ENCODE measurements around the gene GPR25.

GPR25 gene

DNA sequence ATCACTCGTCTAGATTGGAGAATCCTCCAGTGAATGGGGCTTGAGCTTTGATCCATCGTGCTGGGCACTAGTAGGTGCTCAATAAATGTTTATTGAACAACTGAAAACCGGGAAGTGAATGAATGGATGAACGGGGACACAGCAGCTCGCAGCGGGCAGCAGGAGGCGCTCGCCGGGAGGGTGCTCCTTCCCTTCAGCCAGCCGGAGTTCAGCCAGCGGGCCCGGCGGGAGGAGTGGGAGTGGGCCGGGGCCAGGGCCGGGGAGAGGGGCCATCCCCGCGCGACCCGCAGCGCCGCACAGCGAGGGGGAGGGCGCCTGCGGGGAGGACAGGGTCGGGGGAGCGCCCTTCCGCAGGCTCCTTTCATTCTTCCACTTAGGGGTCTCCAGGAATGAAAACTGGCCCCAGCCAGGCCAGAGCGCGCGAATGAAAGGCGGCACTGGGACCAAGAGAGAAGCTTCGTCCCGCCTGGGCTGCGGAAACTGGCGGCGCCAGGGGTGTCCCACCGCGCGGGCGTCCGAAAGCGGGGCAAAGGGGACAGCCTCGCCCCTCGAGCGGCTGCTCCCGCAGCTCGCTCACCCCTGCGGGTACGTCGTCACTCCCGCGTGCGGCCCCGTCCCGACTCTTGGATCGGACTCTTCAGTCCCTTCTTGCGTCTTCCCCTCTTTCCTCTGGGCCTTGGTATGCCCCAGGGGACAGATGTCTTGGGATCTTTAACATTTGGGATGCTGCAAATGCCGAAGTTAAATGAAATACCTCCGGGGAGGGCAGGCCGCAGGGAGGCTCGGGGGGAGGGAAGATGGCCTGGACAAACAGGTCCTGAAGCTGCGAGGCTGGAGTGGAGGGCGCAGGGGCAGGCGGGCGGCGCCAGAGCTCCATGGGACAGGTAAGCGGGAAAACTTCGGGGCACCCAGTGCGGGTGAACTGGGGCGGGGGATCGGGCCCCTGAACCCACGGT is 18.3 kb downstream of the GPR25 start:
- H3K4me3 ChIP-seq (ENCODE audit: low read length) = no peak overlapping the region
- DNase-seq (ENCODE audit: low read depth, low spot score) = no peak

DNA sequence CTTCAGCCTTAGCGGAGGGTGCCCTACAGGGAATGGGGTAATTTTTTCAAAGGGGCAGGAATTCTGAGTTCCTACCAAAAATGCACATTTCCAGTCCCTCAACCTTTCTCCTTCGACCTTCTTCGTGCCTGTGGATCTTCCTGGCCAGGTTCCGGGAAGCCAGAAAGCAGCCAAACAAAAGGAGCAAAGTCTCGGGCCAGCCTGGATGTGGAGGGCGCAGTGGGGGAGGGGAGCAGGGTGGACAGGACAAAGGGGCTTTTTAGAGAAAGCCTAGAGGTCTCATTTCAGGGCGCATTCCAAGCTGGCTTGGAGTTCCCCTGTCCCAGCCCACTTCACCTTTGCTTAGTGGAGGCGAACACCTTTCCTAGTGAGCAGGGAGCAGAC is 19.0 kb downstream of the GPR25 start:
- DNase-seq (ENCODE audit: low read depth, low spot score) = no peak
- H3K4me3 ChIP-seq (ENCODE audit: low read length) = no peak overlapping the region

DNA sequence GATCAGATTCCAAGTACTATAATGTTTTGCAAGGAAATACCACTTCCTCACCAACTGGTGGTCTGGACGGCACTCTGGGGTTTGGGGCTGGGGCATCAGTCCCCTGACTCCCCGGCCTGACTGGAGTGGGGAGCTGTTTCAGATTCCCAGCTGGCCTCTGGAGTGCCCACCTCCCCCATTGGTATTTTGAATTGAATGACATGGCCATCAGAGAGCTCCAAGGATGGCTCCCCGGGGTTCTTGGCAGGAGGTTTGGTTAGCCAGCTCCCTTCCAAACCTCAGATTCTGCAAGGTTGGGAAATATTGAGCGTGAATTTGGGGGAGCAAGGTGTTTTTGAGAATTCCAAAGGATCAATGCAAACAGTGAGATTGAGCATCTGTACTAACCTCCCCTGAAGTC is 19.8 kb downstream of the GPR25 start:
- DNase-seq (ENCODE audit: low read depth, low spot score) = no peak
- H3K4me3 ChIP-seq (ENCODE audit: low read length) = no peak overlapping the region

DNA sequence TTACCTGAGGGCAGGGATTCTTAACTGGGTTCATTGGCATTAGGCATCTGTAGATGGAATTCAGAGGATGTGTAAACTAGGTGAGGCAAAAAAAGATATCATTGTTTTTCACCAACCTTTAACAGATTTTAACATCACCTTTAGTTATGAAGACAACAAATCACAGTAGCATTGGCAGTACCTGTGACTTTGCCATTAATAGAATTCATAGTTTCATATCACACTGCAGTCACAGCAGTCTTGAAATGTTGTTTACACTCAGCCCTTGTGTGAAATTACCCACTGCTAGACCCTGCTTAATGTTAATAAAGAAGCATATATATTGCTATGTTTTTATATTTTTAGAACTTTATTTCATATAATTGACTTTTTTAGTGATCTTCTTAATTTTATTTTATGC is 20.2 kb downstream of the GPR25 start:
- DNase-seq (ENCODE audit: low read depth, low spot score) = no peak
- no peak overlapping the region for H3K4me3 ChIP-seq (ENCODE audit: low read length)

DNA sequence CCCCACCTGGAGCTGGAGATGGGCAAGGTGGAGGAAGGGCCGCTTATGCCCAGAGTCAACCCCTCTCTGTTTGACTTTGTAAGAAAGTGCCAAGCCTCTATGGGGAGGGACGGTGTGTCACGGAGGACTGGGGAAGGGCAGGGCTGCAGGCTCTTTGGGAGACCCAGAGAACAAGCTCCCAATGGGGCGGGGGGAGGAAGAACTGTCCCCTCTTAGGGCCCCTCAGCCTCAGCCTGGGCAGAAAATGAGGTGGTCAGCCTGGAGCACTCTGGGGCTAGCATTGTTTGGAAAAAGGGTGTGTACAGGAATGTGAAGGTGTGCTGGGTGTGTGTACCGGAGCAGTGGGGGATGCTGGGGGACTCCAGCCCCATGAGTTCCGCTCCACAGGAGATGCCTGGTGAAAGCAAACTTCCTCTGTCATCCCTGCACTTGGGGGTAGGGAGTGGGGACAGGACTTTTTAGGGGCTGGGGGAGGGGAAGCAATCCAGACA is 20.7 kb downstream of the GPR25 start:
- no peak for DNase-seq (ENCODE audit: low read depth, low spot score)

DNA sequence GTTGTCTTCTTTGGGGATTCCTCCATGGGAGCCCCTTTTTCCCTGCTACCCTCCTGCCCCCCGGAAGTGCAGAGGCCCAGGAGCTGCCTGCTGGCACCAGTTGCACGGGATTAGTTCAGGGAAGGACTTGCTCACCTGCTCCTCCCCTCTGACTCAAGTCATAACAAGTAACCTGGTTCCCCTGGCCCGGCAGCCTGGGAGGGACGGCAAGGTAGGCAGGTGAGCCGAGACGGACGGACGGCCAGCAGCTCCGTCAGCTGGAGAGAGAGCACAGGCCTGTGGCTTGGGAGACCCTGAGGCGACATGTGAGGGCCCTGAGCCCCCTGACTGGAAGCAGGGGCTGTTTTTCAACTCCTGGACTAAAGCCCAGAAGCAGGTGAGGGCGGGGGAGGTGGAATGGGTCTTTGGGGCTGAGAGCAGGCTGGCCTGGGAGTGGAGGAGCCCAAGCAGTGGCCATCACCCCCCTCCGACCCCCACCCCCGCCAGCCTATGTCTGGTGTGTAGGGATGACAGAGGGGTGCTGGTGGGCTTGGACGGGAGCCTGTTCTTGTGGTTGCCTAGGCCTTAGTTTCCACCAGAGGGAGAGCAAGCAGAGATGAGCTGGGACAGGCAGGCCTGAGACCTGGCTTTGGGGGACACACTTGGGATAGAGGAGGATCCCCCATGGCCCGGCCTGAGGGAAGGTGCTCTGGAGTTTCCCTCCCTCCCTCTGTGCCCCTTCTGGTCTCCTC is 22.1 kb downstream of the GPR25 start, which contains the start of gene INAVA:
TSS of gene INAVA (plus strand) at position 189 of the 731 bp plus-strand sequence. CDS start 3,501 bp downstream, outside the sequence.
- no peak for DNase-seq (ENCODE audit: low read depth, low spot score)
- H3K4me3 ChIP-seq (ENCODE audit: low read length) = no peak within 1 kb of the TSS

More for the DNA sequence above, 20.7 kb downstream of the GPR25 start:
- H3K4me3 ChIP-seq (ENCODE audit: low read length) = no peak overlapping the region

DNA sequence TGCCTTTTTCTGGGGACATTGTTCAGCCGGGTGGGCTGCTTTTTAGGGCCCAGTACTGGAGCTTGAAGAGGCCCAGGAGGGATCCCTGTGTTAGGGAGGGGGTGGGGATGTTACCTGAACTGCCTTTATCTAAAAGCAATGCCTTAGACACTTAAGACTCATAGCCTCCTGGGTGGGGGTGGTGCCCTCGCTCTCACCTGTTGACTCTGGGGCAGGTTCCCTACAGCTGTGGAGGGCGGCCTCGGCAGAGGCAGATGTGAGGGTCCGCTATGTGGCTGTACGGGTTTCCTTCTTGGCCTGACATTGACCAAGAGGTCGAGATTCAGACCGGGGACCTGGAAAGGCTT is 22.6 kb downstream of the GPR25 start:
- no peak overlapping the region for H3K4me3 ChIP-seq (ENCODE audit: low read length)
- no peak for DNase-seq (ENCODE audit: low read depth, low spot score)

DNA sequence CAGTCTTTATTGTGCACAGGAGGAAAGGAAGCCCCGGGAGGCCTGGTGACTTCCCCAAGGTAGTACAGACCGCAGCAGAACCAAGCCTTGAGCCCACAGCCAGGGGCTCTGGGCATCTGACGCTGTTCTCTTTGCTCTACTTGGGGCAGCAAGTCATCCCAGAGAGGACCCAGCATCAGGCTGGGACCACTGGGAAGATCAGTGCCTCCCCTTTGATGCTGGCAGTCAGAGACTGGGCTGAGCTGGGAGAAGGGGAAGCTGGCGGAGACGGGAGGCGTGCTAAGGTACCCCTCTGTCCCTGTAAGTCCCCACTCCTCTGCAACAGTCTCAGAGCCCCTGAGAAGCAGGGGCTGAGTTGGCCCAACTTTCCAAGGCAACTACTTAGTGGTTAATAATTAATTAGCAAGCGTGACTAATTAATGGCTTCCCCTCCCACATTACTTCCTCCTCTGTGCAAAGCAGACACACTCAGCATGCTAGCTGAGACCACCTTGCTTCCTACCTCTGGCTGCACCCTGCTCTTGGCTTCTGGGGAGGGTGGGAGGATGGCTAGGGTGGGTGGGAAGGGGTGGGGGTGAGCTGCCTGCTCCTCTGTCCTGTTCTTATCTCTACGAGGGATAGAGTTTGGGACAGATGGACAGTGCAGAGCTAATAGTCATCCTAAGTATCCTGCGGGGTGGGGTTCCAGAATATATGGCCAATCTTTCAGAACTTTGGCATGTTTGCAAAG is 23.2 kb downstream of the GPR25 start:
- no peak overlapping the region for H3K4me3 ChIP-seq (ENCODE audit: low read length)
- DNase-seq (ENCODE audit: low read depth, low spot score) = no peak

DNA sequence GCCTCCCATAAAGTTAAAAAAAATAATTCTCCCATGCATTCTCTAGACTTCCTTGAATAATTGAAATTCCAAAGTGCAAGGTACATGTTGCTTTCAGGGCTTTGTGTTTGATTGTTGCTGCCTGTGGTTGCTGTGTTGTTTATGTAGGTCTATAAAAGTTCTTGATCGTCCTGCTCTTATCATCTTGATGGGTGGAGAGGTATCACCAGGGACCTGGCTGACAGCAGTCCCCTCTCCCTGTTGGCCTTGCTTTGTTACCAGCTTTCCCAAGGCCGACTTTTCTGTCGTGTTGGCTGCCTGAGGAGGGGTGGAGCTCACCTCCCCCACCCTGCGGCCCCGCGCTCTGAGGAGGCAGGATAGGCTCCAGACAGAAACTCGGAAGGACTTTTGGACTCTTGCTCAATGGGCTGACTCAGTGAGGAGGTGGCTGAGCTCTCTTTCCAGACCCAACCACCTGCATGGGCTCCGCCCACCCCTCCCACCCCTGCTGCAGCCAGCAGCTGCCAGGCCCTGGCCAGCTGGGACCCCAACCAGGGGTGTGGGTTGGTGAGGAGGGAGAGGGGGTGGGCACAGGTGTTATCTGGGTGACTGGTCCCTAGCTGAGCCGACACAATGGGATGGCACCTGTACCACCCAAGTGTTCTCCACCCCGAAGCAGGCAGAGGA is 23.9 kb downstream of the GPR25 start:
- DNase-seq (ENCODE audit: low read depth, low spot score) = no peak
- no peak overlapping the region for H3K4me3 ChIP-seq (ENCODE audit: low read length)

DNA sequence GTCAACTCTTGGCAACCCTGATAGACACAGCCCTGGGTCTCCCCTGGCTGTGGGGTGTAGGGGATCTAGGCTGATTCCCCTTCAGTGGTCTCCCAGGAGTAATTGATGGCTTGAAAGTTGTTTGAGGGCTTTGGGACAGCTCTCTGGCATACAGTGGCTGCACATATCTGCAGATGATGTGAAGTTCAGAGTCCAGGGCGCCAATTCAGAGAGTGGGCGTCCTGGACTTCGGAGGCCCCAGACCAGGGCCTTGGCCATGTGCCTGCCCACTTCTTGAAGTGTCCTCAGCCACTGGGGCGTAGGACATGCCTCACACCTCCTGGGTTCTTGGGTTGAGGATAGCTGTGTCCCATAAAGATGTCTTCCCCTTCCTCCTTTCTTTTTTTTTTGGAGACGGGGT is 24.5 kb downstream of the GPR25 start:
- H3K4me3 ChIP-seq (ENCODE audit: low read length) = no peak overlapping the region
- no peak for DNase-seq (ENCODE audit: low read depth, low spot score)

DNA sequence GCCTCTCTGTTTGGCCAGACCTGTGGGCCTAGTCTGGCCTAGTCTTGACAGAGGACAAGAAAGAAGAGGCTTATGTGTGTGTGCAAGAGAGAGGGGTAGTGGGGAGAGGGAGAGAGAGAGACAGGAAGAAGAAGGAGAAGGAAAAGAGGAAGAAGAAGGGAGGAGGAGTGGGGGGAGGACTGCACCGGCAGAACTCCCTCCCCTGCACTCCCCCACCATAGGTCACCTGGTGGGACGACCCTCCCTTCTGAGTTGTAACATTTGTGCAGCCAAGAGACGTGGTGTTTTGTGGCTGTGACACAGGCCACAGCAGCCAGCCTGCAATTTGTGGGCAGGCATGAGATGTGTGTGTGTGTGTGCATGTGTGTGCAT is 26.2 kb downstream of the GPR25 start:
- no peak for DNase-seq (ENCODE audit: low read depth, low spot score)
- H3K4me3 ChIP-seq (ENCODE audit: low read length) = no peak overlapping the region

DNA sequence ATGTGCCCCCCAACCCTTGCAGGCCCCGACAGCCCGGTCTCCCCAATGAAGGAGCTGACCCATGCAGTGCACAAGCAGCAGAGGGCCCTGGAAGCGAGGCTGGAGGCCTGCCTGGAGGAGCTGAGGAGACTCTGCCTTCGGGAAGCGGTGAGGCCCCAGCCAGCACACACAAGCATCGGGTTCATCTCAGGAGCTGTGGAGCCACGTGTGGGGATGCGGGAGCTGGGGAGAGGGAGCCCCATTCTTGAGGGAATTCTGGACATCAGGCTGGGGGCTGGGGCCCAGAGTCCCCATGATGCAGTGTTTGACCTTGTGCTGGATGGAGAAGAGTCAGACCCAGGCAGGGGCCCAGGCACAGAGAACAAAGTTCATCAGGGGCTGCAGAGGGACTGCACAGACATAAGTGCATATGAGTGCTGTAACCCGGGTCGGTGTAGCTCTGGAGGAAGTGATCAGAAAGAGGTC is 26.7 kb downstream of the GPR25 start:
- DNase-seq (ENCODE audit: low read depth, low spot score) = no peak
- H3K4me3 ChIP-seq (ENCODE audit: low read length) = no peak overlapping the region

DNA sequence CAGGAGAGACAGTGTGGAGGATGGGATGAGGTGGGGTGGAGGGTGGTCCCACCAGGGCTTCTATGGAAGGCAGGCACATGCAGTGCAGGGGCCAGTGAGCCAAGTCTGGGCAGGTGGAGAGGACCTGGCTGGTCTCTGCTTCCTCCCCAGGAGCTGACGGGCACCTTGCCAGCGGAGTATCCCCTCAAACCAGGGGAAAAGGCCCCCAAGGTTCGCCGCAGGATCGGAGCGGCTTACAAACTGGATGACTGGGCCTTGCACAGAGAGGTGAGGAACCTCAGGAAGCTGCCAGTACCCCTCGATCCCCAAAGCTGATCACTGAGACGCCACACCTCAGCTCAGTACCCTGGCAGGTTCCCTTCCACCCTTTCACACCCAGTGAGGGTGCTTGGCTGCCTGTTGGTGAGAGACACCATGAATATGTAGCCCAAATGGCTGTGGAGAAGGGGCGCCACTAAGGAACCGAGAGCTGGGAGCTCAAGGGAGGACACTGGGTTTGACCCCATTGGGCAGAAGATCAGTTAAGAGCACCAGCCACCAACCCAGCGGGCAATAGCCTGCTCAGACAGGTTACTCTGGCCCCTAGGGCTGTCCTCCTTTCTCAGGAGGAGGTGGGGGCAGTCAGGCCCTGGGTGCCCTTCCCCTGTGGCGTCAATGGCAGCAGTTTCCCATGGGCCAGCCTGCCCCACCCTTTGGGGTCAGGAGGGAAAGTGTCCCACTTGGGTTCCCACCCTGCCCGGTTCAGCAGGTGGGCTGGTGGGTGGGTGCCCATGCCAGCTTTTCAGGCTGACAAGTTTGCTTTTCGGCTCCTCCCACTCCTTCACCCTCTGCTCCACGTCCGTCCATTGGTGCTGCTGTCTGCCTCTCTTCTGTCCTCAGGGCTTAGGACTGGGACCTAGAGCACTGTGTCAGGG is 27.4 kb downstream of the GPR25 start:
- H3K4me3 ChIP-seq (ENCODE audit: low read length) = no peak overlapping the region
- DNase-seq (ENCODE audit: low read depth, low spot score) = no peak

DNA sequence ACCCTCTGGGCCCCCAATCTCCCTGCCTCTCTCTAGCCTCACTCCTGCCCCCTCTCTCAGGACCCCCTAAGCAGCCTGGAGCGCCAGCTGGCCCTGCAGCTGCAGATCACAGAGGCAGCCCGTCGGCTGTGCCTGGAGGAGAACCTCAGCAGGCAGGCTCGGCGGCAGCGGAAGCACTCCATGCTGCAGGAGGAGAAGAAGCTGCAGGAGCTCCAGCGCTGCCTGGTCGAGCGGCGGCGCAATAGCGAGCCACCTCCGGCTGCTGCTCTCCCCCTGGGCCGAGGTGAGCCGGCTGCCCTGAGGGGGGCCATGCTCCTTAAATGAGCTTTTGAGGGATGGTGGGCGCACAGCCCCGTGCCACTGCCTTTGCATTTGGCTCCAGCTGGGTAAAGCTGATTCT is 28.1 kb downstream of the GPR25 start:
- H3K4me3 ChIP-seq (ENCODE audit: low read length) = no peak overlapping the region
- no peak for DNase-seq (ENCODE audit: low read depth, low spot score)

DNA sequence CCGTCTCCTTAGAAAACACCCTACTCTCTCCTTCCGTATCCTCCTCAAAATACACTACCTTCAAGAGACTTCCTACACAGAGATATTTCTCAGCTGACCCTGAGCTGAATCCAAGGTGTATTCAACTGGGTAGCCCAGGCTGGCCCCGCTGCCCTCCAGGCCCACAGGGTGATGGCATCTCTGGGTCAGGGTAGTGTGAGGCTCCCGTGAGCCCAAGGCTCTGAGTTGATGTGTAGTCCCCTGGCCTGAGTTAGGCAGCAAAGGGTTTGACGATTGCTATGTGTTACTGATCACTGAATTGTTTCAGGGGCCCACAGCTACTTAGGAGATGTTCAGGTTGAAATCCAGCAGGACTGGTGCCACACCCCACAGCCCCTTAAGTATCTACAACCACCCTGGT is 28.6 kb downstream of the GPR25 start:
- no peak overlapping the region for H3K4me3 ChIP-seq (ENCODE audit: low read length)
- no peak for DNase-seq (ENCODE audit: low read depth, low spot score)

DNA sequence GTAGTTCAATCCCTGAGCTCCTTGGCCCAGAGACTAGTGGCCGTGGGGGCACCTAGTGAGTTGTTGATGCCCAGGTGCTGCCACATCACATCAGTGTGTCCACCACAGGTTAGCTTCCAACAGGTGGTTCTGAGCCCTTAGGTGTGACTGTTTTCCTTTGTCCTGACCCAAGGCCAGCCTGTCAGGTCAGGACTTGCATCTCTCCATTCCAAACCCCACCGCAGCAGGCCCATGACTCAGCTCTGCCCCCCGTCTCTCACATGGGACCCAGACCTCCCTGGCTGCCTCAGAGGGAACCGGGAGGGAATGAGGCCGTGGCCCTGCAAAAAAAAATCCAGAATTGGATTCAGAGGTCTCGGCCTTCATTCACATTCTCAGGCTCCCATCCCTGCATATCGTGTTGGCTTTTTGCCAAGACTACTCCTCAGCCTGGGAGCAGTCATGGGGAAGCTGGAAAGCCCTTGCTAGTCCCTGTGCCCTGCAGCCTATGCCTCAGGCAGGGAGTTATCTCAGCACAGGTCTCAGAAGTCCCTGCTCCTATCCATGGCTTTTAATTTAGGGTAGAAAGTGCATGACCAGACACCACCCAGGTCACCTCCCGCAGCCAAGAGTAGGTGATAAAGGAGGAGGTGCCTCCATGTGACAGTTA is 29.1 kb downstream of the GPR25 start:
- H3K4me3 ChIP-seq (ENCODE audit: low read length) = no peak overlapping the region
- DNase-seq (ENCODE audit: low read depth, low spot score) = no peak

DNA sequence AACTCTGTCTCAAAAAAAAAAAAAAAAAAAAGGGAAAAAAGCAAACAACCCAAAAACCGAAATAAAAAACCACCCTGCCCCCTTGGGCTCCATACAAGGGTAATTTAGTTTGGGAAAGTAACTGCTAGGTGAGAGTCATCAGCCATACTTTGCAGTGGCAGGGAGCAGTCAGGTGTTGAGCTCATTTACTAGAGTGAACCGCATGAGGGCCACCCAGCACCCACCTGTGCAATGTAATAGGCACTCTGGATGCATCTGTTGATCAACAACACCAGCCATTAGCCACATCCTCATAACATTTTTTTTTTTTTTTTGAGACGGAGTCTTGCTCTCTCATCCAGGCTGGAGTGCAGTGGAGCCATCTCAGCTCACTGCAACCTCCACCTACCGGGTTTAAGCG is 31.0 kb downstream of the GPR25 start:
- no peak overlapping the region for H3K4me3 ChIP-seq (ENCODE audit: low read length)

DNA sequence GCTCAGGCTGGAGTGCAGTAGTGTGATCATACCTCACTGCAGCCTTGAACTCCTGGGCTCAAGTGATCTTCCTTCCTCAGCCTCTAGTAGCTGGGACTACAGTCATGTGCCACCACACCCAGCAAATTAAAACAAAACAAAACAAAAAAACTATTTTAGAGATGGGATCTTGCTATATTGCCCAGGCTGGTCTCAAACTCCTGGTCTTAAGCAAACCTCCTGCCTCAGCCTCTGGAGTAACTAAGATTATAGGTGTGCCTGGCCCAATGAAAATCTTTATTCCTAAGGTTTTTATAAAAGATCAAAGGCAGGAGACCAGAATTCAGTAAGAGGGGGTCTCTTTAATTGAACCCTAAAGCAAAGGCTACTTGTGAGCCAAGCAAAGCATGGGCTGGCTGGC is 32.0 kb downstream of the GPR25 start:
- DNase-seq (ENCODE audit: low read depth, low spot score) = no peak
- no peak overlapping the region for H3K4me3 ChIP-seq (ENCODE audit: low read length)

More for the DNA sequence above, 31.0 kb downstream of the GPR25 start:
- peak; percentile 66 for DNase-seq (ENCODE audit: low read depth, low spot score)
